ENCODE results near the gene OR10R2. TPM values are rescaled to one million over a fixed set of nuclear protein-coding genes. Genes with fewer than 3 reads are reported as not detected.

OR10R2 gene
- total RNA-seq, 3 donors from 2014 or later (not counting 1 experiment from before 2014, with no cell fraction given): not detected

- no CpG with 5 or more reads among the region's 2 CpGs for WGBS (ENCODE audit: insufficient coverage)
These were observed 35.5 kb downstream of the OR10R2 start for GRCh38 chr1:158507511-158507910.

GRCh38 chr1:158509471-158510156, 37.6 kb downstream of the OR10R2 start:
- Histone ChIP-seq H3K36me3 (ENCODE audit: control insufficient read depth, insufficient read depth, low read length) (no peaks in the 10 kb centered on the region), H3K27ac (ENCODE audit: low read length) (no peak overlapping the region), H3K4me1 (ENCODE audit: control insufficient read depth, insufficient read depth, low read length) (no peaks in the 10 kb centered on the region), H3K9me3 (ENCODE audit: control insufficient read depth, insufficient read depth, low read length) (no peaks in the 10 kb centered on the region), H3K4me3 (ENCODE audit: low read length) (no peak overlapping the region), H3K27me3 (ENCODE audit: control insufficient read depth, insufficient read depth, low read length) (peaks cover 3% of the 10 kb centered on the region)
- intact Hi-C loops (cut with micrococcal nuclease): no loop called here
- ATAC-seq (no peak), DNase-seq (no peak)
- Mint-ChIP-seq H3K9me3 (no peaks in the 10 kb centered on the region), H3K4me3 (no peak overlapping the region), H3K4me1 (no peaks in the 10 kb centered on the region), H3K36me3 (no peaks in the 10 kb centered on the region), H3K27ac (no peak overlapping the region), H3K27me3 (ENCODE audit: low read depth in 2 of 2) (peaks cover 28 to 48% of the 10 kb centered on the region in 2 donors)
- no peak for TF ChIP-seq CTCF (IDR thresholded peaks at IDR 0.05)
- 84% methylated on average over 4 of the region's 4 CpGs for WGBS (ENCODE audit: insufficient coverage)

More at GRCh38 chr1:158507511-158507910, 35.5 kb downstream of the OR10R2 start:
- H3K9me3 Mint-ChIP-seq: no peaks in the 10 kb centered on the region
- H3K27ac Mint-ChIP-seq: no peak overlapping the region
- DNase-seq: no peak
- peaks cover 3% of the 10 kb centered on the region for H3K27me3 ChIP-seq (ENCODE audit: control insufficient read depth, insufficient read depth, low read length)
- no peak overlapping the region for H3K4me3 Mint-ChIP-seq
- H3K36me3 ChIP-seq (ENCODE audit: control insufficient read depth, insufficient read depth, low read length): no peaks in the 10 kb centered on the region
- no peak for TF ChIP-seq CTCF (IDR thresholded peaks at IDR 0.05)
- intact Hi-C loops (cut with micrococcal nuclease): no loop called here
- H3K9me3 ChIP-seq (ENCODE audit: control insufficient read depth, insufficient read depth, low read length): no peaks in the 10 kb centered on the region
- H3K27me3 Mint-ChIP-seq (ENCODE audit: low read depth in 2 of 2): peaks cover 28 to 49% of the 10 kb centered on the region in 2 donors
- H3K4me1 Mint-ChIP-seq: no peaks in the 10 kb centered on the region
- no peaks in the 10 kb centered on the region for H3K4me1 ChIP-seq (ENCODE audit: control insufficient read depth, insufficient read depth, low read length)
- H3K27ac ChIP-seq (ENCODE audit: low read length): no peak overlapping the region
- ATAC-seq: no peak
- no peaks in the 10 kb centered on the region for H3K36me3 Mint-ChIP-seq
- H3K4me3 ChIP-seq (ENCODE audit: low read length): no peak overlapping the region

- Histone ChIP-seq H3K9me3 (ENCODE audit: control insufficient read depth, insufficient read depth, low read length) (no peaks in the 10 kb centered on the region), H3K27me3 (ENCODE audit: control insufficient read depth, insufficient read depth, low read length) (peaks cover 11% of the 10 kb centered on the region), H3K4me3 (ENCODE audit: low read length) (no peak overlapping the region), H3K4me1 (ENCODE audit: control insufficient read depth, insufficient read depth, low read length) (no peaks in the 10 kb centered on the region), H3K27ac (ENCODE audit: low read length) (no peak overlapping the region), H3K36me3 (ENCODE audit: control insufficient read depth, insufficient read depth, low read length) (no peaks in the 10 kb centered on the region)
- Mint-ChIP-seq H3K9me3 (no peaks in the 10 kb centered on the region), H3K36me3 (no peaks in the 10 kb centered on the region), H3K4me1 (no peaks in the 10 kb centered on the region), H3K4me3 (no peak overlapping the region), H3K27ac (no peak overlapping the region), H3K27me3 (ENCODE audit: low read depth in 2 of 2) (peaks cover 17 to 66% of the 10 kb centered on the region in 2 donors)
- TF ChIP-seq CTCF (IDR thresholded peaks at IDR 0.05): no peak
- intact Hi-C loops (cut with micrococcal nuclease): no loop called here
- no peak for ATAC-seq
- no peak for DNase-seq
These were observed 44.9 kb downstream of the OR10R2 start for GRCh38 chr1:158516966-158517365.

GRCh38 chr1:158520021-158520420, 48.0 kb downstream of the OR10R2 start:
- H3K4me3 ChIP-seq (ENCODE audit: low read length): no peak overlapping the region
- no peak overlapping the region for H3K27ac ChIP-seq (ENCODE audit: low read length)
- Mint-ChIP-seq H3K4me1 (no peaks in the 10 kb centered on the region), H3K4me3 (no peak overlapping the region), H3K27ac (no peak overlapping the region), H3K9me3 (no peaks in the 10 kb centered on the region), H3K27me3 (ENCODE audit: low read depth in 2 of 2) (peaks cover 25 to 71% of the 10 kb centered on the region in 2 donors), H3K36me3 (no peaks in the 10 kb centered on the region)
- no CpG with 5 or more reads among the region's 1 CpG for WGBS (ENCODE audit: insufficient coverage)
- no peak for ATAC-seq
- H3K27me3 ChIP-seq (ENCODE audit: control insufficient read depth, insufficient read depth, low read length): peaks cover 15% of the 10 kb centered on the region
- no peaks in the 10 kb centered on the region for H3K36me3 ChIP-seq (ENCODE audit: control insufficient read depth, insufficient read depth, low read length)
- TF ChIP-seq CTCF (IDR thresholded peaks at IDR 0.05): no peak
- DNase-seq: no peak
- H3K9me3 ChIP-seq (ENCODE audit: control insufficient read depth, insufficient read depth, low read length): no peaks in the 10 kb centered on the region
- intact Hi-C loops (cut with micrococcal nuclease): no loop called here
- H3K4me1 ChIP-seq (ENCODE audit: control insufficient read depth, insufficient read depth, low read length): no peaks in the 10 kb centered on the region
